ENCODE measurements around the gene AJAP1.

DNA sequence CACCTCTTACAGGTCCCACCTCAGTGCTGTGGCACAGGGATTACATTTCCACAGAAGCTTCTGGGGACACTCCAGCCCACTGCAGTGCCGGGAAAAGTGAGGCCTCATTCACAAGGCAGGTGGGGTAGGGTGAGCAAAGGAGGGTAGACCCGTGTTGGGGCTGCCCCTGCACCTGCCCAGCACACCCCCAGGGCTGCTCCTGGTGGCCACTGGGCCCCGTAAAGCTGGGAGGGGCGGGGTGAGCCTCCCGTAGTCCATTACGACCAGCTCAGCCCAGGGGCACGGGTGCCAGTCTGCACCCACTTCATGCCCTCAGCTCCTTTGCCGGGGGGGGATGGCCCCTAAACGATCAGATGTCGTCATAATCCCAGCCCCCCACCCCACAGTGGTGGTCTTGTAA lies 39.5 kb downstream of the AJAP1 start:
- TF ChIP-seq, protein P1, sequence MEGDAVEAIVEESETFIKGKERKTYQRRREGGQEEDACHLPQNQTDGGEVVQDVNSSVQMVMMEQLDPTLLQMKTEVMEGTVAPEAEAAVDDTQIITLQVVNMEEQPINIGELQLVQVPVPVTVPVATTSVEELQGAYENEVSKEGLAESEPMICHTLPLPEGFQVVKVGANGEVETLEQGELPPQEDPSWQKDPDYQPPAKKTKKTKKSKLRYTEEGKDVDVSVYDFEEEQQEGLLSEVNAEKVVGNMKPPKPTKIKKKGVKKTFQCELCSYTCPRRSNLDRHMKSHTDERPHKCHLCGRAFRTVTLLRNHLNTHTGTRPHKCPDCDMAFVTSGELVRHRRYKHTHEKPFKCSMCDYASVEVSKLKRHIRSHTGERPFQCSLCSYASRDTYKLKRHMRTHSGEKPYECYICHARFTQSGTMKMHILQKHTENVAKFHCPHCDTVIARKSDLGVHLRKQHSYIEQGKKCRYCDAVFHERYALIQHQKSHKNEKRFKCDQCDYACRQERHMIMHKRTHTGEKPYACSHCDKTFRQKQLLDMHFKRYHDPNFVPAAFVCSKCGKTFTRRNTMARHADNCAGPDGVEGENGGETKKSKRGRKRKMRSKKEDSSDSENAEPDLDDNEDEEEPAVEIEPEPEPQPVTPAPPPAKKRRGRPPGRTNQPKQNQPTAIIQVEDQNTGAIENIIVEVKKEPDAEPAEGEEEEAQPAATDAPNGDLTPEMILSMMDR (IDR thresholded peaks at IDR 0.05): no peak
- TF ChIP-seq POLR2A (IDR thresholded peaks at IDR 0.05) (no peak), POLR2AphosphoS5 (IDR thresholded peaks at IDR 0.05) (no peak)

Data from breast epithelium (tissue), 3 donors.